Right lobe of liver (tissue), 6 donors: Measurements from ENCODE around the gene TGFBR3. TPM values are rescaled to one million over a fixed set of nuclear protein-coding genes. Genes with fewer than 3 reads are reported as not detected.

Experiments
- ATAC-seq, 4 donors: fragments of 200-7000 bp; cut with Tn5 transposase; one replicate each; pipeline ENCODE4 v1.9.1; 2020; ENCODE audit warnings: mild to moderate bottlenecking in 4 of 4, moderate library complexity in 4 of 4
- DNase-seq, 3 donors: peaks; one replicate each; pipeline ENCODE4 v3.0.0-alpha.2; 2020
- H3K27ac ChIP-seq, 3 donors: fragments of 200-600 bp; one replicate each; pipeline ENCODE4 v1.8.0; 2022
- H3K27me3 ChIP-seq, 2 donors: fragments of 200-600 bp; one replicate each; pipeline ENCODE4 v1.8.0; 2022
- H3K36me3 ChIP-seq, 4 donors: fragments of 200-600 bp; sonication (generic) in 1 of 4; one replicate each; pipeline versions ENCODE4 v1.5.1 to v1.8.0; 2017 to 2022; ENCODE audit warnings: control low read depth in 1 of 4
- H3K4me1 ChIP-seq, 4 donors: fragments of 200-600 bp; sonication (generic) in 1 of 4; one replicate each; pipeline versions ENCODE4 v1.5.1 to v1.8.0; 2017 to 2022; ENCODE audit warnings: control low read depth in 1 of 4
- H3K4me3 ChIP-seq, 3 donors: fragments of 200-600 bp; one replicate each; pipeline ENCODE4 v1.8.0; 2022
- H3K9me3 ChIP-seq, 4 donors: fragments of 200-600 bp; sonication (generic) in 1 of 4; one replicate each; pipeline versions ENCODE4 v1.5.1 to v1.8.0; 2017 to 2022; ENCODE audit warnings: control low read depth in 1 of 4
- CTCF ChIP-seq, 4 donors: fragments of 200-600 bp in 3 of 4; fragments of 450-650 bp in 1 of 4; IDR thresholded peaks; one replicate each; pipeline versions ENCODE4 v1.5.1 to v1.8.0; 2016 to 2022; ENCODE audit warnings: antibody characterized with exemption in 4 of 4, mild to moderate bottlenecking in 2 of 4
- POLR2A ChIP-seq: fragments of 450-650 bp; IDR thresholded peaks from one replicate; pipeline ENCODE4 v1.6.1; 2017; ENCODE audit warnings: antibody characterized with exemption, mild to moderate bottlenecking
- WGBS: methylation state at CpG from one replicate; pipeline ENCODE4 v1.1.6; 2018; ENCODE audit warnings: low coverage, low lambda C conversion rate; ENCODE audit not compliant: insufficient coverage; ENCODE audit errors: missing lambda C conversion rate; 5-methylcytosine and 5-hydroxymethylcytosine counted together
- intact Hi-C, 2 donors: fragments of 100-400 bp; cut with DNase I; formaldehyde crosslinking; loops; one replicate each; pipeline versions ENCODE4 v1.11.2 to v1.14.1; 2022
- total RNA-seq, 6 experiments: library from RNA; depleted of rRNA in 2 of 6; stranded (reverse); fragments of >200 nt in 2 of 6; fragmentation: NEBNext Ultra II Directional in 3 of 6; extraction: Animal tissue kit (Norgen Biotek cat#: 25700) in 3 of 6; gene quantifications; one replicate each; pipeline versions ENCODE4 v1.1.0 to v1.2.4, GENCODE V29; 2016 to 2023
- donor health status: DM: no; HTN: yes; CAD: no.
- donor health status: DM: no; HTN: no; CAD: no.
- donor health status: DM: no; HTN: no; CAD: no.
- donor health status: DM: no; HTN: yes; CAD: no.
- donor health status: DM: no; HTN: yes; CAD: no.

Gene TGFBR3
- total RNA-seq, 6 experiments from 2014 or later = 9.0 to 32.3 (median 18.1) TPM

- no peaks in the 10 kb centered on the region for H3K9me3 ChIP-seq
- no peak for TF ChIP-seq CTCF (IDR thresholded peaks at IDR 0.05)
- TF ChIP-seq POLR2A = no peak
- DNase-seq = no peak
- H3K36me3 ChIP-seq = no peaks in the 10 kb centered on the region
- H3K4me3 ChIP-seq = no peak overlapping the region
- H3K27ac ChIP-seq = no peak overlapping the region
- ATAC-seq = no peak
- 96% methylated on average over 6 of the region's 6 CpGs for WGBS
- H3K27me3 ChIP-seq = no peaks in the 10 kb centered on the region
- intact Hi-C loops = no loop called here
- peaks cover 0 to 27% (median 5%) of the 10 kb centered on the region in 4 donors for H3K4me1 ChIP-seq
Observed at GRCh38 chr1:91741906-91742305, 144.0 kb downstream of the TGFBR3 start.

GRCh38 chr1:91741301-91741700 lies 144.7 kb downstream of the TGFBR3 start:
- Histone ChIP-seq H3K4me1 (peaks cover 0 to 31% (median 7%) of the 10 kb centered on the region in 4 donors), H3K36me3 (no peaks in the 10 kb centered on the region), H3K27ac (no peak overlapping the region), H3K27me3 (no peaks in the 10 kb centered on the region), H3K4me3 (no peak overlapping the region), H3K9me3 (no peaks in the 10 kb centered on the region)
- WGBS = no CpG with 5 or more reads among the region's 5 CpGs
- DNase-seq (no peak), ATAC-seq (no peak)
- intact Hi-C loops = no loop called here
- TF ChIP-seq POLR2A (no peak), CTCF (IDR thresholded peaks at IDR 0.05) (no peak)

GRCh38 chr1:91737650-91738049 lies 148.3 kb downstream of the TGFBR3 start:
- no peak for ATAC-seq
- 95% methylated on average over 4 of the region's 4 CpGs for WGBS
- TF ChIP-seq CTCF (IDR thresholded peaks at IDR 0.05) (no peak), POLR2A (no peak)

GRCh38 chr1:91736715-91737615 lies 149.0 kb downstream of the TGFBR3 start:
- Histone ChIP-seq H3K36me3 (no peaks in the 10 kb centered on the region), H3K27me3 (no peaks in the 10 kb centered on the region), H3K9me3 (no peaks in the 10 kb centered on the region), H3K27ac (peak overlapping the region; percentile 47 to 75 (median 72)), H3K4me3 (no peak overlapping the region), H3K4me1 (peaks cover 0 to 33% (median 16%) of the 10 kb centered on the region in 4 donors)
- intact Hi-C loops = no loop called here
- no peak for TF ChIP-seq POLR2A
- no peak for TF ChIP-seq CTCF (IDR thresholded peaks at IDR 0.05)
- DNase-seq = no peak
- 45% methylated on average over 12 of the region's 13 CpGs for WGBS
- ATAC-seq = peak; percentile 42 to 54 (median 45)

More at GRCh38 chr1:91737650-91738049, 148.3 kb downstream of the TGFBR3 start:
- intact Hi-C loops = no loop called here
- H3K4me1 ChIP-seq = peaks cover 0 to 31% (median 14%) of the 10 kb centered on the region in 4 donors
- no peaks in the 10 kb centered on the region for H3K27me3 ChIP-seq
- no peak overlapping the region for H3K4me3 ChIP-seq
- no peaks in the 10 kb centered on the region for H3K36me3 ChIP-seq
- no peaks in the 10 kb centered on the region for H3K9me3 ChIP-seq
- H3K27ac ChIP-seq = peak overlapping the region in 2 of 3 donors; percentile 72 to 75
- DNase-seq = no peak
